Testis (tissue), 2 donors: ENCODE measurements around the gene ANKRD31.

Source experiments
- POLR2A ChIP-seq: fragments of 450-650 bp; IDR thresholded peaks from one replicate; pipeline ENCODE4 v1.6.1; 2017; ENCODE audit warnings: antibody characterized with exemption, mild to moderate bottlenecking, moderate library complexity
- TF ChIP-seq, protein P1 (sequence below), 3 experiments: fragments of 450-650 bp in 2 of 3; fragments of 200-600 bp in 1 of 3; sonication (generic) in 1 of 3; IDR thresholded peaks; one replicate each; pipeline ENCODE4 v1.5.1; 2016 to 2019; ENCODE audit warnings: antibody characterized with exemption in 3 of 3, mild to moderate bottlenecking in 2 of 3, moderate library complexity in 1 of 3

DNA sequence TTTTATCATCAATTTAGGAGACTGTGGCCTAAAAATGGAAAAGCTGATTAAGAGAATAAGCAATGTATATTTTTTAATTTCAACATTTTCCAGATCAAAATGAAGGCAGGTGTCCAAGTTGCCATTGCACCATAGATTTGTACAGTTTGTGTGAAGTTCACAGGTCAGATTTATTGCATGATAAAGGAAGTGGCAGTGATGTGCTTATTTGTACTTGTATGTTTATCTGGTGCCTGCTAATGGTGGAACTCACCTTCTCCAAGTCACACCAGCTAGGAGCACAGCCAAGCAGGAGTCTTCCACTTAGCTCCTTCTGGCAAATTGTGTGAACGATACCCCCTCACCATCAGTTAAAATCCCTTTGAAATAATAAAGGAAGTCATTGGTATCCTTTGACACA lies 37.8 kb upstream of the ANKRD31 start:
- TF ChIP-seq POLR2A, result no peak
- TF ChIP-seq, protein P1, sequence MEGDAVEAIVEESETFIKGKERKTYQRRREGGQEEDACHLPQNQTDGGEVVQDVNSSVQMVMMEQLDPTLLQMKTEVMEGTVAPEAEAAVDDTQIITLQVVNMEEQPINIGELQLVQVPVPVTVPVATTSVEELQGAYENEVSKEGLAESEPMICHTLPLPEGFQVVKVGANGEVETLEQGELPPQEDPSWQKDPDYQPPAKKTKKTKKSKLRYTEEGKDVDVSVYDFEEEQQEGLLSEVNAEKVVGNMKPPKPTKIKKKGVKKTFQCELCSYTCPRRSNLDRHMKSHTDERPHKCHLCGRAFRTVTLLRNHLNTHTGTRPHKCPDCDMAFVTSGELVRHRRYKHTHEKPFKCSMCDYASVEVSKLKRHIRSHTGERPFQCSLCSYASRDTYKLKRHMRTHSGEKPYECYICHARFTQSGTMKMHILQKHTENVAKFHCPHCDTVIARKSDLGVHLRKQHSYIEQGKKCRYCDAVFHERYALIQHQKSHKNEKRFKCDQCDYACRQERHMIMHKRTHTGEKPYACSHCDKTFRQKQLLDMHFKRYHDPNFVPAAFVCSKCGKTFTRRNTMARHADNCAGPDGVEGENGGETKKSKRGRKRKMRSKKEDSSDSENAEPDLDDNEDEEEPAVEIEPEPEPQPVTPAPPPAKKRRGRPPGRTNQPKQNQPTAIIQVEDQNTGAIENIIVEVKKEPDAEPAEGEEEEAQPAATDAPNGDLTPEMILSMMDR (IDR thresholded peaks at IDR 0.05), result no peak
